ENCODE data around the gene ARHGAP26.

DNA sequence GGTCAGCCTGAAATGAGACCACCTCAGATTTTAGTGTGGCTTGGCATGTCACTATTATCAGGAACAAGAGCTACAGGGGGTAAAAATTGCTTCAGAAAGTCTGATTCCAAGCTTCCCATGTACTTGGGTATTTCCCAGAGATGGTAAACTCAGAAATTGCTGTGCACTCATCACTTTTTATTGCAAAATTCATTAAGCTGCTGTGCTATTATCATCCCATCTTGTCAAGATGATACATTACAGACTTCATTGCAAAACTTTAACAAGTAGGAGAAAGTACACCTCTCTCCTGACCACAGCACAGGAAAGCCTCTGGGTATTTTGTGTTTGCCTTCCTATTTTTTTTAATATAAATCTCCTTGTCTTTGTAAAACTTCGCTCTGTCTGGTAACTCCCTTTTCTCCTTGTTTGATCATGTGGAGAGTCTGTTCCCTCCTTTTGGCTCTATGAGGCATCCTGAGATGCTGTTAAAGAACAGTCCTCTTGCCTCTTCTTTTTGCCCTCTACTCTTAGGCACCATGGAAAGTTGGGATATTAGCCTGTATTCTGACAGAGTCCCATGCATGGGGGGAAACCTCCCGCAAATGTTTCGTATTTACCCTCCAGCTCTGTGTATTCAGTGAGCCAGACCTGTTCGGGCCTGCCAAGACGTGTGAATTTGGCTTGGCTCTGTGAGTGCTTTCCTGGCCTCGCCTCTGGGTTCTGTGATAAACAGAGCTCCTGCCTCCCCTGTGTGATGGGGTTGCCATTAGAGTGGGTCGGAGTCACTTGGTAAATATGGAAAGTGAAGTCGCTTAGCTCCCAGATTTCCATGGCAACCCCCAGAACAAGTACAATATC, 372.6 kb downstream of the ARHGAP26 start:
- TF ChIP-seq, protein P1, sequence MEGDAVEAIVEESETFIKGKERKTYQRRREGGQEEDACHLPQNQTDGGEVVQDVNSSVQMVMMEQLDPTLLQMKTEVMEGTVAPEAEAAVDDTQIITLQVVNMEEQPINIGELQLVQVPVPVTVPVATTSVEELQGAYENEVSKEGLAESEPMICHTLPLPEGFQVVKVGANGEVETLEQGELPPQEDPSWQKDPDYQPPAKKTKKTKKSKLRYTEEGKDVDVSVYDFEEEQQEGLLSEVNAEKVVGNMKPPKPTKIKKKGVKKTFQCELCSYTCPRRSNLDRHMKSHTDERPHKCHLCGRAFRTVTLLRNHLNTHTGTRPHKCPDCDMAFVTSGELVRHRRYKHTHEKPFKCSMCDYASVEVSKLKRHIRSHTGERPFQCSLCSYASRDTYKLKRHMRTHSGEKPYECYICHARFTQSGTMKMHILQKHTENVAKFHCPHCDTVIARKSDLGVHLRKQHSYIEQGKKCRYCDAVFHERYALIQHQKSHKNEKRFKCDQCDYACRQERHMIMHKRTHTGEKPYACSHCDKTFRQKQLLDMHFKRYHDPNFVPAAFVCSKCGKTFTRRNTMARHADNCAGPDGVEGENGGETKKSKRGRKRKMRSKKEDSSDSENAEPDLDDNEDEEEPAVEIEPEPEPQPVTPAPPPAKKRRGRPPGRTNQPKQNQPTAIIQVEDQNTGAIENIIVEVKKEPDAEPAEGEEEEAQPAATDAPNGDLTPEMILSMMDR (IDR thresholded peaks at IDR 0.05; ENCODE audit: low read depth, low read length, poor library complexity, severe bottlenecking), result no peak
- TF ChIP-seq EZH2phosphoT487 (IDR thresholded peaks at IDR 0.05; ENCODE audit: borderline replicate concordance, low read length), result no peak

Measured in DOHH2 (cell line).